ENCODE measurements around the gene ERVH48-1.
"Not testable (repeated sequence)": the region's sequence is repeated elsewhere in the genome, so short reads cannot be mapped to it uniquely, and the experiment has no call there.

ERVH48-1 gene

DNA sequence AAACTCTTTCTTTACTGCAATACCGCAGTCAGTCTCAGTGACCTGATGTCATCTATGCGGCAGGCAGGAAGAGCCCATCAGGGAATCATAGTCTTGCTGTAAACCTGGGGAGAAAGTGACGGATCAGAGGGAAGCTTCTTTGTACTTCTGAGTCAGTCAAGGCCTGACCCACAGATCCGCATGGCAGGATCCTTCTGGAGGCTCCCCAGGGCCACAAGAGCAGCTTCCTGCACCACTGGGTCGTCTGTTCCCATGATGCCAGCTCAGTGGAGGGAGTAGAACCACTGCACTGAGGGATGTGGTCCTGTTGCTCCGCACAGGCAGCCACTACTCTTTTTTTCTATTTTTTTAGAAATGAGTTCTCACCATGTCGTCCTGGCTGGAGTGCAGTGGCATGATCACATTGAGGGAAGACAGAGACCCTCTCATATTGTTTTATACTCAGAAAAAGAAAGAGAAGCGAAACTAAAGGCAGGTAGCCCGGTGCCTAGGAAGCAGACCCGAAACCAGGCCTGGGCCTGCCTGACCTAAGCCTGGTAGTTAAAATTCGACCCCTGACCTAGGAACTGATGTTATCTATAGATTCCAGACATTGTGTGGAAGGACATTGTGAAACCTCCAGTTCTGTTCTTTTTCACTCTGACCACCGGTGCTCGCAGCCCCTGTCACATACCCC lies 6.3 kb upstream of the ERVH48-1 start:
- H3K27me3 ChIP-seq: no peaks in the 10 kb centered on the region
- H3K4me2 ChIP-seq: peak overlapping the region in 8 of 11 experiments; percentile 26 to 59 (median 32); a peak in 14 of 22 replicates
- H3K9me3 ChIP-seq (replicated peaks in 1 of 11): peaks cover 0 to 5% (median 0%) of the 10 kb centered on the region in 11 experiments; a peak in 1 of 22 replicates
- H3K27ac ChIP-seq: no peak overlapping the region; a peak in 1 of 22 replicates
- TF ChIP-seq Cebpa-rat (IDR thresholded peaks at IDR 0.05): no peak
- no peak overlapping the region for H3K4me3 ChIP-seq
- H3K9ac ChIP-seq: peak overlapping the region in 1 of 11 experiments; percentile 42; a peak in 1 of 22 replicates
- H4K20me1 ChIP-seq: no peaks in the 10 kb centered on the region
- H3K36me3 ChIP-seq: no peaks in the 10 kb centered on the region
- H3K4me1 ChIP-seq: peaks cover 0 to 13% (median 8%) of the 10 kb centered on the region in 10 experiments; a peak in 14 of 20 replicates

DNA sequence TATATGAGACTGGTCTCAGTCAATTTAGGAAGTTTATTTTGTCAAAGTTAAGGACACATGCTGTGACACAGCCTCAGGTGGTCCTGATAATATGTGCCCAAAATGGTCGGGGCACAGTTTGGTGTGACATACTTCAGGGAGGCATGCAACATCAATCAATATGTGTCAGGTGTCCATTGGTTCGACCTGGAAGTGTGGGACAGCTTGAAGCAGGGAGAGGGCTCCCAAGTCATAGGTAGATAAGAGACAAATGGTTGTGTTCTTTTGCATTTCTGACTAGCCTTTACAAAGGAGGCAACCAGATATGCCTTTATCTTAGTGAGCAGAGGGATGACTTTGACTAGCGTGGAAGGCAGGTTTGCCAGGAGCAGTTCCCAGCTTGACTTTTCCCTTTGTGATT lies 4.5 kb upstream of the ERVH48-1 start:
- Histone ChIP-seq H3K27me3 (no peaks in the 10 kb centered on the region), H3K9me3 (replicated peaks in 1 of 11) (peaks cover 0 to 11% (median 0%) of the 10 kb centered on the region in 11 experiments; a peak in 2 of 22 replicates), H3K9ac (no peak overlapping the region), H3K4me1 (peaks cover 8 to 28% (median 22%) of the 10 kb centered on the region in 10 experiments), H4K20me1 (no peaks in the 10 kb centered on the region), H3K4me2 (no peak overlapping the region), H3K36me3 (no peaks in the 10 kb centered on the region), H3K4me3 (no peak overlapping the region), H3K27ac (no peak overlapping the region)
- TF ChIP-seq Cebpa-rat (IDR thresholded peaks at IDR 0.05): no peak

DNA sequence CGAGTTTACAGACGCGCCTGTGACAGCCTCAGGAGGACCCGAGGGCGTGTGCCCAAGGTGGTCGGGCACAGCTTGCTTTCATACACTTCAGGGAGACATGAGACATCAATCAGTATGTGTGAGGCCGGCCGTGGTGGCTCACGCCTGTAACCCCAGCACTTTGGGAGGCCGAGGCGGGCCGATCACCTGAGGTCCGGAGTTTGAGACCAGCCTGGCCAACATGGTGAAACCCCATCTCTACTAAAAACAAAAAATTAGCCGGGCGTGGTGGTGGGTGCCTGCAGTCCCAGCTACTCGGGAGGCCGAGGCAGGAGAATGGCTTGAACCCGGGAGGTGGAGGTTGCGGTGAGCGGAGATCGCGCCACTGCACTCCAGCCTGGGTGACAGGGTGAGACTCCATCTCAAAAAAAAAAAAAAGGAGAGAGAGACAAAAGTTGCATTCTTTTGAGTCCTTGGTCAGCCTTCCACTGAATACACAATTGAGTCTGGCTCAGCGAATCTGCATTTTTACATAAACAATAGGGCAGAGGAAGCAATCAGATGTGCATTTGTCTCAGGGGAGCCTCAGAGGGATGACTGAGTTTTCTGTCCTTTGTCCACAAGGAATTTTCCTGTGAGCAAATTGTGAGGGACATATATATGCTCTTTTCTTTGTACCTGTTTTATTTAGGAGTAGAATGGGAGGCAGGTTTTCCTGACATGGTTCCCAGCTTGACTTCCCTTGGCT lies 2.2 kb upstream of the ERVH48-1 start:
- H3K27ac ChIP-seq, H3K9ac ChIP-seq, H3K36me3 ChIP-seq, H3K4me3 ChIP-seq, H3K27me3 ChIP-seq, H4K20me1 ChIP-seq: not testable (repeated sequence)
- Histone ChIP-seq H3K4me2 (0 out of 22 replicates have a peak overlapping the region, but pooled peaks of 1 of the 11 experiments have one; percentile 1), H3K9me3 (replicated peaks in 1 of 11) (peaks cover 0 to 11% (median 0%) of the 10 kb centered on the region in 11 experiments; a peak in 2 of 22 replicates), H3K4me1 (peaks cover 27 to 51% (median 43%) of the 10 kb centered on the region in 10 experiments)

DNA sequence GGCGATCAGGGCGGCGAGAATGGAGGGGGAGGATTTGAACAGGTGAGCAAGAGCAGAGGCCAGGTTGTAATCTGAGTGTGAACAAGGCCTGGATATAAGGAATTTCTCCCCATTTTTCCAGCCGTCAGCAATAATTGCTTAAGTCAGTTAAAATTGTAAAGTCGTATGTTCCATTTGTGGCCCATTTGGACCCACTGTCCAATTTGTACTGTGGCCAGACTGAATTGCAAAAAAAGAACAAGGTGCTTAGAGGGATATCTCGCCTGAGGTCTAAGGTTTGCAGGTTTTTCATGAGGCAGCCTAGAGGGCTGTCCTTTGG lies 1.0 kb downstream of the ERVH48-1 start:
- Histone ChIP-seq H3K27me3 (no peaks in the 10 kb centered on the region), H3K4me1 (peaks cover 27 to 47% (median 38%) of the 10 kb centered on the region in 10 experiments), H3K9ac (peak overlapping the region in 10 of 11 experiments; percentile 23 to 78 (median 72); a peak in 18 of 22 replicates), H3K27ac (peak overlapping the region in 10 of 11 experiments; percentile 26 to 78 (median 71); a peak in 19 of 22 replicates), H4K20me1 (no peaks in the 10 kb centered on the region), H3K4me3 (peak overlapping the region in 8 of 10 experiments; percentile 9 to 52 (median 39); a peak in 12 of 20 replicates), H3K4me2 (peak overlapping the region; percentile 75 to 94 (median 82)), H3K36me3 (peaks cover 0 to 25% (median 3%) of the 10 kb centered on the region in 11 experiments; a peak in 11 of 22 replicates), H3K9me3 (replicated peaks in 1 of 11) (peaks cover 0 to 11% (median 0%) of the 10 kb centered on the region in 11 experiments; a peak in 2 of 22 replicates)
- TF ChIP-seq Cebpa-rat (IDR thresholded peaks at IDR 0.05): no peak

DNA sequence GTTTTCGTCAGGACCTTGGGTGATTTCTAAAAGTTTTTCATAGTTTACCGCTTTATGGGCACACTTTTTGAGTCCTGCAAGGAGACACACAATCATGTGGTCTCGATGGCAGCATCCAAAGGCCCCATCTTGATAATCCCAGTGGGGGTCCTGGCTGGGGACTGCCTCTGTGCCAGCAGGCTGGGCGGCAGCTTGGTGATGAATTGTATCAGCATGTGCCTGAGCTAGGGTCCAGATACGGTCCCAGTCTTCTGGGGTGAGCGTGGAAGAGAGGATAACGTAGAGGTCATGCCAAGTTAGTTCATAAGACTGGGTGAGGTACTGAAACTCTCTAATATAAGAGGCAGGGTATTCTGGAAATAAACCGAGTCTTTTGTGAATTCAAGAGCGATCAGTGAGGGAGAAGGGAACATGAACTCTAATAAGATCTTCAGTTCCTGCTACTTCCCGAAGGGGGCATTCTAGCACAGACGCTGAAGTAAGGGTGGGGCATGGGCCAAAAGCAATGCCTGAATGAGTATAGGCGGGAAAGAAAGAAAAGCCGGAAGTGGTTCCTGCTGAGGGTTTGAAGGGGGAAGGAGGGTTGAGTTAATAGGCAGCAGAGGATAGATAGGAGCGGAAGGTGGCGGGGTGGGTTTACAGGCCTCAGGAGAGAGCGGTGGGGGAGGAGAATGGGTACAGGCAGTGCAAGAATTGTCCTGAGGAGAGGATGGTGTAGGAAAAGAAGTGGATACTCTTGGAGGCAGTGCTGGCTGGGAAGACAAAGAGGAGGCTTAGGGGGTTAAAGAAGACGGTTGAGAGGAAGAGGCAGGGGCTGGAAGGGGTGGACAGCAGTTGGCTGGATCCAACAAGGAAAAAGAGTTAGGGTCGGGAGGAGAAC lies 1.6 kb downstream of the ERVH48-1 start:
- Histone ChIP-seq H3K36me3 (peaks cover 0 to 31% (median 6%) of the 10 kb centered on the region in 11 experiments; a peak in 13 of 22 replicates), H3K4me2 (peak overlapping the region; percentile 75 to 94 (median 82)), H3K4me1 (peaks cover 27 to 47% (median 38%) of the 10 kb centered on the region in 10 experiments), H3K9ac (peak overlapping the region; percentile 8 to 78 (median 71); a peak in 19 of 22 replicates), H3K9me3 (replicated peaks in 1 of 11) (peaks cover 0 to 11% (median 0%) of the 10 kb centered on the region in 11 experiments; a peak in 2 of 22 replicates), H3K27me3 (no peaks in the 10 kb centered on the region), H3K4me3 (peak overlapping the region in 8 of 10 experiments; percentile 9 to 52 (median 39); a peak in 12 of 20 replicates), H3K27ac (peak overlapping the region in 10 of 11 experiments; percentile 26 to 78 (median 72); a peak in 19 of 22 replicates), H4K20me1 (no peaks in the 10 kb centered on the region)
- TF ChIP-seq Cebpa-rat (IDR thresholded peaks at IDR 0.05): no peak

DNA sequence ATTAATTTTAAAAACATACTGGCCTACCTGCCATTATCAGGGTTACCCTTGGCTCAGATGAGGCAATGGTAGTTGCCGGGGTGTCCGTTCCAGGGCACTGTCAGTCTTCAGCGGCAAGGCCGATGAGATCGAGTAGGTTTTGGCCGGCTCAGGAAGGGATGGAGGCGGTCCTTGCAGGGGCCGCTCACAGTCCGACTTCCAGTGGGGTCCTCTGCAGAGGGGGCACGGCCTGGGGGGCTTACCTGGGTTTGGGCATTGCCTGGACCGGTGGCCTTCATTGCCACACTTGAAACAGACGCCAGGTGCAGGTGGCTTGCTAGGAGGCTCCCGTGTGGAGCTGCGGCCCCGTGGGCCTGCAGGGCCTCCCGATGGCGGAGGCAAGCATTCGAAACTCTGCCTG lies 2.5 kb downstream of the ERVH48-1 start:
- peaks cover 0 to 40% (median 15%) of the 10 kb centered on the region in 11 experiments; a peak in 15 of 22 replicates for H3K36me3 ChIP-seq
- no peaks in the 10 kb centered on the region for H4K20me1 ChIP-seq
- H3K4me2 ChIP-seq: peak overlapping the region in 10 of 11 experiments; percentile 75 to 94 (median 83); a peak in 19 of 22 replicates
- H3K9me3 ChIP-seq (replicated peaks in 1 of 11): peaks cover 0 to 11% (median 0%) of the 10 kb centered on the region in 11 experiments; a peak in 2 of 22 replicates
- peak overlapping the region in 8 of 11 experiments; percentile 50 to 73 (median 70); a peak in 16 of 22 replicates for H3K27ac ChIP-seq
- peaks cover 27 to 47% (median 38%) of the 10 kb centered on the region in 10 experiments for H3K4me1 ChIP-seq
- TF ChIP-seq Cebpa-rat (IDR thresholded peaks at IDR 0.05): no peak
- H3K27me3 ChIP-seq: no peaks in the 10 kb centered on the region
- peak overlapping the region in 10 of 11 experiments; percentile 8 to 78 (median 72); a peak in 17 of 22 replicates for H3K9ac ChIP-seq
- peak overlapping the region in 3 of 10 experiments; percentile 1 to 23 (median 21); a peak in 3 of 20 replicates for H3K4me3 ChIP-seq

DNA sequence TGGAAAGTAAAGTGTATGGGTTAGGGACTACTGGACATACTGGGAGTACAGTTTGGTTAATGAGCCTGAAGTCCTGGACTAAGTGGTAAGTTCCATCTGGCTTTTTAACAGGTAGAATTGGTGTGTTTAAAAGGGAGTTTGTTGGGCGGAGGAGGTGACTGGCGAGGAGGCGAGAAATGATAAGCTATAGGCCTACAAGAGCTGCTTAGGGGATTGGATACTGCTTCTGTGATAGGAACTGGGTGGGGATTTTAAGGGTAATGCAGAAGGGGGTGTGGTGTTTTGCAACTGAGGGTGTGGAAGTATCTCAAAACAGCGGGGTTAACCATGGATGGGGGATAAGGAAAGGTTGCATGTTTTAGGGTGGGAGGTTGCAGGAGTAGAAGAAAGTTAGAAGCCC lies 3.5 kb downstream of the ERVH48-1 start:
- H4K20me1 ChIP-seq: no peaks in the 10 kb centered on the region
- H3K9me3 ChIP-seq (replicated peaks in 1 of 11): peaks cover 0 to 6% (median 0%) of the 10 kb centered on the region in 11 experiments; a peak in 2 of 22 replicates
- no peak overlapping the region for H3K27ac ChIP-seq
- no peaks in the 10 kb centered on the region for H3K27me3 ChIP-seq
- no peak overlapping the region for H3K4me3 ChIP-seq
- H3K9ac ChIP-seq: peak overlapping the region in 5 of 11 experiments; percentile 4 to 38 (median 32); a peak in 3 of 22 replicates
- H3K36me3 ChIP-seq: peaks cover 0 to 49% (median 24%) of the 10 kb centered on the region in 11 experiments; a peak in 15 of 22 replicates
- H3K4me1 ChIP-seq: peaks cover 27 to 43% (median 38%) of the 10 kb centered on the region in 10 experiments
- TF ChIP-seq Cebpa-rat (IDR thresholded peaks at IDR 0.05): no peak
- 0 out of 22 replicates have a peak overlapping the region, but pooled peaks of 3 of the 11 experiments have one; percentile 9 to 21 (median 13) for H3K4me2 ChIP-seq

DNA sequence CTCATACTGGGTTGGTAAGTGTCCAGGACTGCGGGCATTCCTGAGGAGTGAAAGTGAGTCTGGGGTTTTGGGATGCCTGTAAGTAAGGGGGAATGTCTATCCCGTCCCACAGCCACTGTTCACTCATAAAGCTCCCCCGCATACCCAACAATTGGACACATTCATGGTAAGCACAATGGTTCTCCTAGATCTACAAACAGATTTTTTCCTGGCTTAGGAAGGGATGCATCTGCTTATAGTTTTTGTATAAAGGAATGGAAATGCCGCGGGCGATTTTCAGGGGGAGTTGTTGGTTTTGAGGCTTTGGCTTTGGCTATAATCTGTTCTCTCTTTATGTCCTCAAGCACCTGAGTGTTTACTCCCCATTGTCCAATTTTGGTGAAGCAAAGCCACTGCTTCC lies 7.1 kb downstream of the ERVH48-1 start:
- no peak for TF ChIP-seq Cebpa-rat (IDR thresholded peaks at IDR 0.05)
- no peak overlapping the region for H3K27ac ChIP-seq
- H3K27me3 ChIP-seq: no peaks in the 10 kb centered on the region
- H3K4me3 ChIP-seq: no peak overlapping the region
- H3K4me1 ChIP-seq: peaks cover 5 to 17% (median 8%) of the 10 kb centered on the region in 10 experiments; a peak in 19 of 20 replicates
- no peaks in the 10 kb centered on the region for H3K9me3 ChIP-seq (replicated peaks in 1 of 11)
- no peak overlapping the region for H3K9ac ChIP-seq
- peaks cover 0 to 9% (median 0%) of the 10 kb centered on the region in 11 experiments; a peak in 4 of 22 replicates for H4K20me1 ChIP-seq
- H3K4me2 ChIP-seq: no peak overlapping the region
- peaks cover 0 to 73% (median 37%) of the 10 kb centered on the region in 11 experiments; a peak in 20 of 22 replicates for H3K36me3 ChIP-seq
